Ascending aorta (tissue), 2 donors: ENCODE results near the gene COL6A1. TPM values are rescaled to one million over a fixed set of nuclear protein-coding genes. Genes with fewer than 3 reads are reported as not detected.

Experiments used
- DNase-seq, 2 donors: peaks; one replicate each; pipeline ENCODE4 v3.0.0-alpha.2; 2019; ENCODE audit warnings: low spot score in 2 of 2
- H3K27ac ChIP-seq, 2 donors: fragments of 200-600 bp; sonication (generic); one replicate each; pipeline ENCODE4 v1.5.1; 2016 to 2017; ENCODE audit warnings: mild to moderate bottlenecking in 1 of 2
- H3K27me3 ChIP-seq: fragments of 200-600 bp; sonication (generic); one replicate; pipeline ENCODE4 v1.5.1; 2017
- H3K36me3 ChIP-seq, 2 donors: fragments of 200-600 bp; sonication (generic); one replicate each; pipeline ENCODE4 v1.5.1; 2016
- H3K4me1 ChIP-seq, 2 donors: fragments of 200-600 bp; sonication (generic); one replicate each; pipeline ENCODE4 v1.5.1; 2016 to 2017; ENCODE audit warnings: mild to moderate bottlenecking in 1 of 2
- H3K4me3 ChIP-seq, 2 donors: fragments of 200-600 bp; sonication (generic); one replicate each; pipeline ENCODE4 v1.5.1; 2016 to 2017; ENCODE audit warnings: mild to moderate bottlenecking in 1 of 2
- H3K9me3 ChIP-seq, 2 donors: fragments of 200-600 bp; sonication (generic); one replicate each; pipeline ENCODE4 v1.5.1; 2016
- CTCF ChIP-seq, 3 experiments: fragments of 200-600 bp in 2 of 3; fragments of 450-650 bp in 1 of 3; sonication (generic) in 2 of 3; IDR thresholded peaks; one replicate each; pipeline ENCODE4 v1.5.1; 2016 to 2019; ENCODE audit warnings: antibody characterized with exemption in 3 of 3, mild to moderate bottlenecking in 1 of 3, moderate library complexity in 1 of 3
- intact Hi-C: fragments of 100-400 bp; cut with DNase I; formaldehyde crosslinking; loops from one replicate; pipeline ENCODE4 v1.15.1; 2023
- total RNA-seq: library from RNA; depleted of rRNA; stranded (reverse); fragments of >200 nt; gene quantifications from one replicate; pipeline ENCODE4 v1.1.0, GENCODE V29; 2016

COL6A1 gene
- total RNA-seq, 1 donor from 2014 or later: 1,564 TPM

GRCh38 chr21:45999581-46000181 lies 18.1 kb downstream of the COL6A1 start:
- H3K27me3 ChIP-seq: no peaks in the 10 kb centered on the region
- H3K4me1 ChIP-seq: no peaks in the 10 kb centered on the region
- TF ChIP-seq CTCF (IDR thresholded peaks at IDR 0.05): no peak
- no peak overlapping the region for H3K4me3 ChIP-seq
- H3K27ac ChIP-seq: peak overlapping the region in 1 of 2 donors; percentile 48
- DNase-seq: peak in 1 of 2 donors; percentile 62
- peaks cover 96% of the 10 kb centered on the region in 2 donors for H3K36me3 ChIP-seq
- intact Hi-C loops: no loop called here
- H3K9me3 ChIP-seq: no peaks in the 10 kb centered on the region

- intact Hi-C loops: no loop called here
- no peak overlapping the region for H3K4me3 ChIP-seq
- DNase-seq: peak in 1 of 2 donors; percentile 60
- peaks cover 91% of the 10 kb centered on the region in 2 donors for H3K36me3 ChIP-seq
- H3K27ac ChIP-seq: peak overlapping the region in 1 of 2 donors; percentile 48
- no peaks in the 10 kb centered on the region for H3K27me3 ChIP-seq
- H3K9me3 ChIP-seq: no peaks in the 10 kb centered on the region
- TF ChIP-seq CTCF (IDR thresholded peaks at IDR 0.05): no peak
- no peaks in the 10 kb centered on the region for H3K4me1 ChIP-seq
Observed at GRCh38 chr21:46000182-46000730, 18.7 kb downstream of the COL6A1 start.

GRCh38 chr21:46000731-46001641 lies 19.4 kb downstream of the COL6A1 start:
- Histone ChIP-seq H3K4me3 (no peak overlapping the region), H3K4me1 (no peaks in the 10 kb centered on the region), H3K27ac (peak overlapping the region in 1 of 2 donors; percentile 48), H3K27me3 (no peaks in the 10 kb centered on the region), H3K9me3 (no peaks in the 10 kb centered on the region), H3K36me3 (peaks cover 83% of the 10 kb centered on the region in 2 donors)
- intact Hi-C loops: no loop called here
- DNase-seq: peak in 1 of 2 donors; percentile 53
- no peak for TF ChIP-seq CTCF (IDR thresholded peaks at IDR 0.05)

- Histone ChIP-seq H3K4me3 (no peak overlapping the region), H3K27ac (no peak overlapping the region), H3K9me3 (no peaks in the 10 kb centered on the region), H3K36me3 (peaks cover 73% of the 10 kb centered on the region in 2 donors), H3K4me1 (no peaks in the 10 kb centered on the region), H3K27me3 (no peaks in the 10 kb centered on the region)
- TF ChIP-seq CTCF (IDR thresholded peaks at IDR 0.05): no peak
- intact Hi-C loops: no loop called here
- no peak for DNase-seq
Observed at GRCh38 chr21:46001821-46002681, 20.5 kb downstream of the COL6A1 start.
